OCI-LY7 (cell line): ENCODE measurements around the gene TCERG1L. TPM values are rescaled to one million over a fixed set of nuclear protein-coding genes. Genes with fewer than 3 reads are reported as not detected.

ENCODE experiments used
- BruUV-seq: library from RNA; stranded (reverse); fragments of 400-500 nt; replicated peaks from 2 replicates; lab custom pipeline; 2021; lab: Mats Ljungman, UMichigan
- CTCF ChIA-PET: fragments of 300-600 bp; sonication (Branson Sonifier 250); formaldehyde crosslinking; loops from one replicate; lab custom pipeline; 2022; ENCODE audit warnings: antibody characterized with exemption; ENCODE audit not compliant: unreplicated experiment; lab: Charles Lee
- POLR2A ChIA-PET: fragments of 300-600 bp; sonication (Branson Sonifier 250); formaldehyde crosslinking; loops from one replicate; lab custom pipeline; 2022; ENCODE audit warnings: antibody characterized with exemption; lab: Charles Lee
- DNase-seq: peaks from one replicate; pipeline ENCODE4 v3.0.0-alpha.2; 2015; ENCODE audit warnings: low spot score
- H2AFZ ChIP-seq: fragments of 200-600 bp; sonication (generic), shearing (Covaris generic); 2 replicates; pipeline ENCODE4 v1.6.1; 2014; ENCODE audit warnings: mild to moderate bottlenecking, antibody characterized with exemption, low read length, moderate library complexity
- H3K27ac ChIP-seq: fragments of 200-600 bp; sonication (generic); 2 replicates; pipeline ENCODE4 v1.5.1; 2014; ENCODE audit warnings: mixed run types, low read depth, mild to moderate bottlenecking, moderate library complexity, low read length, inconsistent platforms; ENCODE audit not compliant: poor library complexity, severe bottlenecking
- H3K36me3 ChIP-seq: fragments of 200-600 bp; sonication (generic); 2 replicates; pipeline ENCODE4 v1.6.1; 2014; ENCODE audit warnings: mild to moderate bottlenecking, antibody characterized with exemption, low read length, moderate library complexity, mixed read lengths; ENCODE audit not compliant: insufficient read depth
- H3K4me1 ChIP-seq: fragments of 200-600 bp; sonication (generic); 2 replicates; pipeline ENCODE4 v1.5.1; 2014; ENCODE audit warnings: mild to moderate bottlenecking, low read length; ENCODE audit not compliant: insufficient read depth, poor library complexity, severe bottlenecking
- H3K4me2 ChIP-seq: fragments of 200-600 bp; sonication (generic); 2 replicates; pipeline ENCODE4 v1.6.1; 2014; ENCODE audit warnings: mild to moderate bottlenecking, low read length
- H3K4me3 ChIP-seq: fragments of 200-600 bp; sonication (generic); 2 replicates; pipeline ENCODE4 v1.5.1; 2014; ENCODE audit warnings: mild to moderate bottlenecking, low read depth, low read length; ENCODE audit not compliant: poor library complexity, severe bottlenecking
- H3K79me2 ChIP-seq: fragments of 200-600 bp; sonication (generic); 2 replicates; pipeline ENCODE4 v1.6.1; 2016; ENCODE audit warnings: low read depth, mild to moderate bottlenecking, low read length, moderate library complexity, mixed read lengths; ENCODE audit not compliant: insufficient read depth
- H3K9me2 ChIP-seq: fragments of 200-600 bp; sonication (generic); 2 replicates; pipeline ENCODE4 v1.6.1; 2016; ENCODE audit warnings: mild to moderate bottlenecking, low read length, mixed read lengths; ENCODE audit not compliant: insufficient read depth
- H3K9me3 ChIP-seq: fragments of 200-600 bp; sonication (generic); 2 replicates; pipeline ENCODE4 v1.6.1; 2014; ENCODE audit warnings: mild to moderate bottlenecking, mixed run types, low read length, mixed read lengths
- H4K20me1 ChIP-seq: fragments of 200-600 bp; sonication (generic); 2 replicates; pipeline ENCODE4 v1.6.1; 2014; ENCODE audit warnings: mild to moderate bottlenecking, antibody characterized with exemption, low read length, moderate library complexity, mixed read lengths; ENCODE audit not compliant: insufficient read depth
- CTCF ChIP-seq: fragments of 200-600 bp; sonication (generic); conservative IDR thresholded peaks from 2 replicates; pipeline ENCODE4 v1.5.1; 2014; ENCODE audit warnings: mild to moderate bottlenecking, antibody characterized with exemption, low read length, moderate library complexity, mixed read lengths
- EZH2phosphoT487 ChIP-seq: fragments of 200-600 bp; sonication (generic); IDR thresholded peaks from 2 replicates; pipeline ENCODE4 v1.6.1; 2018; ENCODE audit warnings: low read depth, borderline replicate concordance, mild to moderate bottlenecking, mixed run types, antibody characterized with exemption, low read length, moderate library complexity, mixed read lengths
- intact Hi-C: fragments of 100-400 bp; cut with micrococcal nuclease; formaldehyde crosslinking; loops from one replicate; pipeline ENCODE4 v1.10.0; 2022; ENCODE audit not compliant: unreplicated experiment
- total RNA-seq, 2 experiments: library from RNA; depleted of rRNA in 1 of 2; stranded (reverse); fragments of >200 nt in 1 of 2; shearing (Covaris generic) in 1 of 2; gene quantifications; 2 replicates each; pipeline ENCODE4 v1.2.3, GENCODE V29; 2014 to 2022

The TCERG1L gene
- total RNA-seq, 2 experiments from 2014 or later, result not detected

GRCh38 chr10:131215776-131216175 lies 95.7 kb downstream of the TCERG1L start:
- no TSS peak for BruUV-seq
- ChIA-PET CTCF (no interaction called here), POLR2A (no interaction called here)
- Histone ChIP-seq H3K36me3 (no peaks in the 10 kb centered on the region), H3K4me1 (no peaks in the 10 kb centered on the region), H3K4me3 (no peak overlapping the region), H3K79me2 (no peaks in the 10 kb centered on the region), H3K9me2 (no peaks in the 10 kb centered on the region), H3K9me3 (no peaks in the 10 kb centered on the region), H2AFZ (no peak overlapping the region), H4K20me1 (no peaks in the 10 kb centered on the region), H3K27ac (no peak overlapping the region), H3K4me2 (no peak overlapping the region)
- TF ChIP-seq CTCF, result no peak
- TF ChIP-seq EZH2phosphoT487, result no peak
- no peak for DNase-seq
- intact Hi-C loops, result no loop called here

- intact Hi-C loops, result no loop called here
- Histone ChIP-seq H3K27ac (no peak overlapping the region), H3K9me2 (no peaks in the 10 kb centered on the region), H4K20me1 (no peaks in the 10 kb centered on the region), H3K36me3 (no peaks in the 10 kb centered on the region), H3K4me2 (no peak overlapping the region), H3K4me3 (no peak overlapping the region), H3K79me2 (no peaks in the 10 kb centered on the region), H3K9me3 (no peaks in the 10 kb centered on the region), H3K4me1 (no peaks in the 10 kb centered on the region), H2AFZ (no peak overlapping the region)
- no TSS peak for BruUV-seq
- DNase-seq, result no peak
- CTCF ChIA-PET, result no interaction called here
- POLR2A ChIA-PET, result no interaction called here
- TF ChIP-seq EZH2phosphoT487 (no peak), CTCF (no peak)
Observed at GRCh38 chr10:131214521-131215244, 96.8 kb downstream of the TCERG1L start.

DNA sequence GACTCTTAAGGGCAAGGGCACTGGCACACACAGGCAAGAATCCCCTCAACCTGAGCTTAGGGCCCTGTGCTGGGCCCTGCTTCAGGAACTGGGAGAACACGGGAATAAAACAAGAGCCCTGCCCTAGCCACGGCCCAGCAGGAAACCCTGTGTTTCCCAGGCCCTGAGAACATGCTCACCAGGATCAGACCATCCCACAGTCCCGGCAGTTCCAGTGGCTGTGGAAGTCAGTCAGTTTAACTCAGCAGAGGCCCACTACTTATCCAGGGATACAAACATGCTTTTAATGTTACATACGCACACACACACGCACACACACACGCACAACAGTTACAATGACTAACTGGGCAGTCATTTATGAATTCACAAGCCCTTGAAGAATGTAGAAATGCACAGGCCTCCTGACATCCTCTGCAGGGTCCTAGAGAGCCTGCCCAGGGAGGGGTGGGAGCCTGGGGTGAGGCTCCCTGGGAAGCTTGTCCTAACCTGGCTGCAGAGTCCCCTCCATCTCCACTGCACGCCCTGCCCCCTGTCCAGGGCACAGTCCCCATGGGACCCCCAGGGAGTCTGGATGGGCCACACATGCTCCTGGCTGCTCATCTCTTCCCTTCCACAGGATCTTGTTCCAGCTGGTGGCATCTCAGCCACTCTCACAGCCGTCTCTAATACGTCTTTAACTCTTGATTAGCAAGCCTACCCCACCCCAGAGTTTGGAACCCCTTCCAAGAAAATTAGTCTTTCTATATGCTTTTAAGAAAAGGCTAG lies 97.6 kb downstream of the TCERG1L start:
- ChIA-PET CTCF (no interaction called here), POLR2A (no interaction called here)
- H3K9me3 ChIP-seq, result no peaks in the 10 kb centered on the region
- H3K4me1 ChIP-seq, result no peaks in the 10 kb centered on the region
- no peaks in the 10 kb centered on the region for H3K79me2 ChIP-seq
- no peaks in the 10 kb centered on the region for H4K20me1 ChIP-seq
- intact Hi-C loops, result no loop called here
- H3K4me2 ChIP-seq, result no peak overlapping the region
- no peak for DNase-seq
- no TSS peak for BruUV-seq
- no peak overlapping the region for H2AFZ ChIP-seq
- no peak overlapping the region for H3K27ac ChIP-seq
- TF ChIP-seq CTCF (no peak), EZH2phosphoT487 (no peak)
- H3K36me3 ChIP-seq, result no peaks in the 10 kb centered on the region
- no peak overlapping the region for H3K4me3 ChIP-seq
- no peaks in the 10 kb centered on the region for H3K9me2 ChIP-seq
